Thyroid gland (tissue), 4 donors: ENCODE data around the gene ATG4D.

Experiments used
- POLR2A ChIP-seq, 2 donors: fragments of 450-650 bp; IDR thresholded peaks; one replicate each; pipeline ENCODE4 v1.6.1; 2017; ENCODE audit warnings: antibody characterized with exemption in 2 of 2, mild to moderate bottlenecking in 2 of 2, moderate library complexity in 1 of 2
- TF ChIP-seq, protein P1 (sequence below), 6 experiments: fragments of 200-600 bp in 3 of 6; fragments of 450-650 bp in 3 of 6; sonication (generic) in 3 of 6; IDR thresholded peaks; one replicate each; pipeline ENCODE4 v1.5.1; 2016 to 2019; ENCODE audit warnings: antibody characterized with exemption in 6 of 6, mild to moderate bottlenecking in 2 of 6, inconsistent platforms in 1 of 6, moderate library complexity in 1 of 6

GRCh38 chr19:10583036-10583776 lies 39.5 kb downstream of the ATG4D start:
- TF ChIP-seq, protein P1, sequence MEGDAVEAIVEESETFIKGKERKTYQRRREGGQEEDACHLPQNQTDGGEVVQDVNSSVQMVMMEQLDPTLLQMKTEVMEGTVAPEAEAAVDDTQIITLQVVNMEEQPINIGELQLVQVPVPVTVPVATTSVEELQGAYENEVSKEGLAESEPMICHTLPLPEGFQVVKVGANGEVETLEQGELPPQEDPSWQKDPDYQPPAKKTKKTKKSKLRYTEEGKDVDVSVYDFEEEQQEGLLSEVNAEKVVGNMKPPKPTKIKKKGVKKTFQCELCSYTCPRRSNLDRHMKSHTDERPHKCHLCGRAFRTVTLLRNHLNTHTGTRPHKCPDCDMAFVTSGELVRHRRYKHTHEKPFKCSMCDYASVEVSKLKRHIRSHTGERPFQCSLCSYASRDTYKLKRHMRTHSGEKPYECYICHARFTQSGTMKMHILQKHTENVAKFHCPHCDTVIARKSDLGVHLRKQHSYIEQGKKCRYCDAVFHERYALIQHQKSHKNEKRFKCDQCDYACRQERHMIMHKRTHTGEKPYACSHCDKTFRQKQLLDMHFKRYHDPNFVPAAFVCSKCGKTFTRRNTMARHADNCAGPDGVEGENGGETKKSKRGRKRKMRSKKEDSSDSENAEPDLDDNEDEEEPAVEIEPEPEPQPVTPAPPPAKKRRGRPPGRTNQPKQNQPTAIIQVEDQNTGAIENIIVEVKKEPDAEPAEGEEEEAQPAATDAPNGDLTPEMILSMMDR (IDR thresholded peaks at IDR 0.05), result no peak
- no peak for TF ChIP-seq POLR2A (IDR thresholded peaks at IDR 0.05)
